Activated CD8-positive, alpha-beta T cell treated with anti-CD3 and anti-CD28 coated beads for 36 hours (primary cell): ENCODE data around the gene PROM2. TPM values are rescaled to one million over a fixed set of nuclear protein-coding genes. Genes with fewer than 3 reads are reported as not detected.

Experiments
- ATAC-seq: fragments of 200-7000 bp; cut with Tn5 transposase; one replicate; pipeline ENCODE4 v1.10.0; 2021; ENCODE audit warnings: mild to moderate bottlenecking, moderate library complexity
- CTCF ChIA-PET: fragments of 350-600 bp; sonication (Branson Sonifier 250); formaldehyde crosslinking; loops from one replicate; lab custom pipeline; 2021; ENCODE audit warnings: antibody characterized with exemption; lab: Charles Lee
- POLR2A ChIA-PET: fragments of 350-600 bp; sonication (Branson Sonifier 250); formaldehyde crosslinking; loops from one replicate; lab custom pipeline; 2021; ENCODE audit warnings: antibody characterized with exemption; lab: Charles Lee
- DNase-seq: peaks from one replicate; pipeline ENCODE4 v3.0.0-alpha.2; 2020
- H3K27ac Mint-ChIP-seq: one replicate; pipeline ENCODE4 v1.8.0; 2021; ENCODE audit warnings: mild to moderate bottlenecking, mixed read lengths
- H3K27me3 Mint-ChIP-seq: one replicate; pipeline ENCODE4 v1.8.0; 2021; ENCODE audit warnings: mixed read lengths
- H3K36me3 Mint-ChIP-seq: one replicate; pipeline ENCODE4 v1.8.0; 2021; ENCODE audit warnings: low read depth, mixed read lengths
- H3K4me1 Mint-ChIP-seq: one replicate; pipeline ENCODE4 v1.8.0; 2021; ENCODE audit warnings: low read depth, mixed read lengths
- H3K4me3 Mint-ChIP-seq: one replicate; pipeline ENCODE4 v1.8.0; 2021; ENCODE audit warnings: mild to moderate bottlenecking, moderate library complexity, mixed read lengths
- H3K9me3 Mint-ChIP-seq: one replicate; pipeline ENCODE4 v1.8.0; 2021; ENCODE audit warnings: mixed read lengths
- CTCF ChIP-seq: fragments of 200-600 bp; IDR thresholded peaks from one replicate; pipeline ENCODE4 v1.8.0; 2022; ENCODE audit warnings: antibody characterized with exemption, mild to moderate bottlenecking
- intact Hi-C: fragments of 100-400 bp; cut with micrococcal nuclease; formaldehyde crosslinking; loops from one replicate; pipeline ENCODE4 v1.10.0; 2022
- total RNA-seq, 2 experiments: library from RNA; stranded (reverse); gene quantifications; one replicate each; pipeline ENCODE4 v1.2.3, GENCODE V29; 2021

PROM2 gene
- total RNA-seq, 2 experiments from 2014 or later: 0.47 to 1.2 TPM

GRCh38 chr2:95276888-95277245 is 2.6 kb downstream of the PROM2 start:
- no peak for DNase-seq
- intact Hi-C loops: no loop called here
- Mint-ChIP-seq H3K9me3 (no peaks in the 10 kb centered on the region), H3K27ac (no peak overlapping the region), H3K4me1 (no peaks in the 10 kb centered on the region), H3K36me3 (no peaks in the 10 kb centered on the region), H3K27me3 (no peaks in the 10 kb centered on the region), H3K4me3 (no peak overlapping the region)
- CTCF ChIA-PET: no interaction called here
- no peak for ATAC-seq
- no peak for TF ChIP-seq CTCF
- POLR2A ChIA-PET: no interaction called here

- ChIA-PET CTCF (no interaction called here), POLR2A (no interaction called here)
- no peak overlapping the region for H3K27ac Mint-ChIP-seq
- no peaks in the 10 kb centered on the region for H3K9me3 Mint-ChIP-seq
- H3K4me3 Mint-ChIP-seq: no peak overlapping the region
- ATAC-seq (no peak), DNase-seq (no peak)
- no peak for TF ChIP-seq CTCF
- no peaks in the 10 kb centered on the region for H3K4me1 Mint-ChIP-seq
- H3K36me3 Mint-ChIP-seq: no peaks in the 10 kb centered on the region
- intact Hi-C loops: no loop called here
- H3K27me3 Mint-ChIP-seq: no peaks in the 10 kb centered on the region
These were observed 3.1 kb downstream of the PROM2 start for GRCh38 chr2:95277246-95277906.

- H3K27ac Mint-ChIP-seq: no peak overlapping the region
- ATAC-seq (no peak), DNase-seq (no peak)
- H3K4me1 Mint-ChIP-seq: no peaks in the 10 kb centered on the region
- no peak overlapping the region for H3K4me3 Mint-ChIP-seq
- no peaks in the 10 kb centered on the region for H3K36me3 Mint-ChIP-seq
- intact Hi-C loops: no loop called here
- H3K27me3 Mint-ChIP-seq: no peaks in the 10 kb centered on the region
- no peaks in the 10 kb centered on the region for H3K9me3 Mint-ChIP-seq
- no peak for TF ChIP-seq CTCF
- ChIA-PET POLR2A (no interaction called here), CTCF (no interaction called here)
These were observed 3.8 kb downstream of the PROM2 start for GRCh38 chr2:95278051-95278471.

- POLR2A ChIA-PET: no interaction called here
- Mint-ChIP-seq H3K4me1 (no peaks in the 10 kb centered on the region), H3K9me3 (no peaks in the 10 kb centered on the region), H3K36me3 (no peaks in the 10 kb centered on the region), H3K4me3 (no peak overlapping the region), H3K27ac (no peak overlapping the region), H3K27me3 (no peaks in the 10 kb centered on the region)
- intact Hi-C loops: no loop called here
- ATAC-seq: no peak
- DNase-seq: no peak
- no peak for TF ChIP-seq CTCF
- CTCF ChIA-PET: no interaction called here
These were observed 4.5 kb downstream of the PROM2 start for GRCh38 chr2:95278637-95279225.

- Mint-ChIP-seq H3K4me3 (no peak overlapping the region), H3K4me1 (no peaks in the 10 kb centered on the region), H3K36me3 (no peaks in the 10 kb centered on the region), H3K27me3 (no peaks in the 10 kb centered on the region), H3K9me3 (no peaks in the 10 kb centered on the region), H3K27ac (no peak overlapping the region)
- ATAC-seq (no peak), DNase-seq (no peak)
- ChIA-PET POLR2A (no interaction called here), CTCF (no interaction called here)
- intact Hi-C loops: no loop called here
- TF ChIP-seq CTCF: no peak
These were observed 5.3 kb downstream of the PROM2 start for GRCh38 chr2:95279435-95280035.
